Midbrain (tissue), 1 donor: ENCODE measurements around the gene NUP50.

Experiments
- DNase-seq: peaks from one replicate; lab custom pipeline; 2025; lab: John Stamatoyannopoulos, UW

Gene NUP50

GRCh38 chr22:45230026-45230721, 66.4 kb downstream of the NUP50 start:
- DNase-seq, result no peak

- DNase-seq, result no peak
Measured at GRCh38 chr22:45231293-45231692, 67.6 kb downstream of the NUP50 start.

GRCh38 chr22:45233386-45233785, 69.7 kb downstream of the NUP50 start:
- DNase-seq, result no peak

GRCh38 chr22:45233827-45234226, 70.1 kb downstream of the NUP50 start:
- no peak for DNase-seq

GRCh38 chr22:45235101-45235777, 71.5 kb downstream of the NUP50 start:
- DNase-seq, result peak; percentile 44

- no peak for DNase-seq
Measured at GRCh38 chr22:45235851-45236342, 72.2 kb downstream of the NUP50 start.

GRCh38 chr22:45237065-45237990, 73.6 kb downstream of the NUP50 start:
- no peak for DNase-seq
